H9 (cell line): ENCODE results near the gene RANBP17. TPM values are rescaled to one million over a fixed set of nuclear protein-coding genes. Genes with fewer than 3 reads are reported as not detected.

Experiments
- DNase-seq: peaks from one replicate; pipeline ENCODE4 v3.0.0-alpha.2; 2017
- H2AFZ ChIP-seq: one replicate; pipeline ENCODE4 v1.6.1; 2013; ENCODE audit warnings: mild to moderate bottlenecking, low read length, control low read depth, moderate library complexity
- H2AK5ac ChIP-seq: 2 replicates; pipeline ENCODE4 v1.6.1; 2013; ENCODE audit warnings: low read length, control low read depth, mixed read lengths; ENCODE audit not compliant: insufficient read length
- H2BK120ac ChIP-seq: one replicate; pipeline ENCODE4 v1.6.1; 2013; ENCODE audit warnings: low read depth, mild to moderate bottlenecking, low read length, control low read depth, inconsistent platforms; ENCODE audit not compliant: poor library complexity, severe bottlenecking
- H2BK12ac ChIP-seq: 2 replicates; pipeline ENCODE4 v1.6.1; 2013; ENCODE audit warnings: low read length, control low read depth, mixed read lengths, low read depth; ENCODE audit not compliant: insufficient read length
- H2BK15ac ChIP-seq: 2 replicates; pipeline ENCODE4 v1.6.1; 2013; ENCODE audit warnings: low read depth, low read length, control low read depth
- H2BK20ac ChIP-seq: one replicate; pipeline ENCODE4 v1.6.1; 2013; ENCODE audit warnings: low read depth, mild to moderate bottlenecking, low read length, control low read depth, inconsistent platforms; ENCODE audit not compliant: poor library complexity, severe bottlenecking
- H2BK5ac ChIP-seq: 2 replicates; pipeline ENCODE4 v1.6.1; 2013; ENCODE audit warnings: low read length, control low read depth, mixed read lengths; ENCODE audit not compliant: insufficient read length
- H3K14ac ChIP-seq: 2 replicates; pipeline ENCODE4 v1.6.1; 2013; ENCODE audit warnings: low read length, control low read depth; ENCODE audit not compliant: insufficient read depth
- H3K18ac ChIP-seq: 2 replicates; pipeline ENCODE4 v1.6.1; 2013; ENCODE audit warnings: low read depth, mild to moderate bottlenecking, mixed read lengths, low read length, control low read depth; ENCODE audit not compliant: insufficient read length
- H3K23ac ChIP-seq: 2 replicates; pipeline ENCODE4 v1.6.1; 2013; ENCODE audit warnings: low read length, control low read depth, mixed read lengths, low read depth; ENCODE audit not compliant: insufficient read length
- H3K23me2 ChIP-seq: 2 replicates; pipeline ENCODE4 v1.6.1; 2013; ENCODE audit warnings: low read depth, mild to moderate bottlenecking, mixed read lengths, low read length, control low read depth; ENCODE audit not compliant: insufficient read length, poor library complexity, severe bottlenecking
- H3K27ac ChIP-seq: 2 replicates; pipeline ENCODE4 v1.5.1; 2013; ENCODE audit warnings: low read length, control low read depth, mixed read lengths, low read depth; ENCODE audit not compliant: insufficient read length
- H3K27me3 ChIP-seq: 2 replicates; pipeline ENCODE4 v1.6.1; 2013; ENCODE audit warnings: low read length, control low read depth, inconsistent platforms; ENCODE audit not compliant: insufficient read depth
- H3K4ac ChIP-seq: 2 replicates; pipeline ENCODE4 v1.6.1; 2013; ENCODE audit warnings: low read depth, mild to moderate bottlenecking, control low read depth, inconsistent platforms, low read length, moderate library complexity
- H3K4me1 ChIP-seq: 2 replicates; pipeline ENCODE4 v1.6.1; 2013; ENCODE audit warnings: low read length, control low read depth, inconsistent platforms; ENCODE audit not compliant: insufficient read depth
- H3K4me2 ChIP-seq: 2 replicates; pipeline ENCODE4 v1.6.1; 2013; ENCODE audit warnings: low read length, control low read depth, mixed read lengths; ENCODE audit not compliant: insufficient read length, insufficient read depth
- H3K56ac ChIP-seq: 2 replicates; pipeline ENCODE4 v1.6.1; 2013; ENCODE audit warnings: low read depth, mild to moderate bottlenecking, mixed read lengths, low read length, control low read depth; ENCODE audit not compliant: insufficient read length
- H3K79me1 ChIP-seq: 2 replicates; pipeline ENCODE4 v1.6.1; 2013; ENCODE audit warnings: low read depth, mild to moderate bottlenecking, moderate library complexity, low read length, control low read depth, inconsistent platforms; ENCODE audit not compliant: insufficient read depth, poor library complexity, severe bottlenecking
- H3K79me2 ChIP-seq: 2 replicates; pipeline ENCODE4 v1.6.1; 2013; ENCODE audit warnings: low read length, control low read depth, inconsistent platforms; ENCODE audit not compliant: insufficient read depth
- H3K9ac ChIP-seq: 2 replicates; pipeline ENCODE4 v1.6.1; 2013; ENCODE audit warnings: low read length, control low read depth, mixed read lengths; ENCODE audit not compliant: insufficient read length; ENCODE audit errors: extremely low read depth
- H3K9me3 ChIP-seq: one replicate; pipeline ENCODE4 v1.6.1; 2013; ENCODE audit warnings: low read depth, low read length, inconsistent platforms; ENCODE audit not compliant: control insufficient read depth
- H3T11ph ChIP-seq: one replicate; pipeline ENCODE4 v1.6.1; 2013; ENCODE audit warnings: mild to moderate bottlenecking, low read length, control low read depth, inconsistent platforms
- H4K20me1 ChIP-seq: one replicate; pipeline ENCODE4 v1.6.1; 2013; ENCODE audit not compliant: control insufficient read depth, insufficient read length, insufficient read depth
- H4K5ac ChIP-seq: 2 replicates; pipeline ENCODE4 v1.6.1; 2013; ENCODE audit warnings: low read depth, mild to moderate bottlenecking, mixed read lengths, low read length, control low read depth; ENCODE audit not compliant: insufficient read length
- H4K8ac ChIP-seq: replicated peaks from 2 replicates; pipeline ENCODE4 v1.6.1; 2013; ENCODE audit warnings: low read length, control low read depth, mixed read lengths, low read depth; ENCODE audit not compliant: insufficient read length
- H4K91ac ChIP-seq: 2 replicates; pipeline ENCODE4 v1.6.1; 2013; ENCODE audit warnings: low read depth, mild to moderate bottlenecking, moderate library complexity, mixed read lengths, low read length, control low read depth; ENCODE audit not compliant: insufficient read length
- H3K27ac Mint-ChIP-seq, 3 experiments: 2 replicates in 2 of 3; 3 replicates in 1 of 3; pipeline ENCODE4 v1.8.0; 2020 to 2021; ENCODE audit warnings: mixed read lengths in 3 of 3, mild to moderate bottlenecking in 1 of 3, moderate library complexity in 1 of 3
- H3K27me3 Mint-ChIP-seq: 2 replicates; pipeline ENCODE4 v1.8.0; 2021; ENCODE audit warnings: low read depth, mild to moderate bottlenecking, moderate library complexity, mixed read lengths
- H3K36me3 Mint-ChIP-seq, 3 experiments: 2 replicates in 2 of 3; 3 replicates in 1 of 3; pipeline ENCODE4 v1.8.0; 2020 to 2021; ENCODE audit warnings: low read depth in 3 of 3, mixed read lengths in 3 of 3; ENCODE audit not compliant: insufficient read depth in 1 of 3
- H3K4me1 Mint-ChIP-seq, 2 experiments: 2 replicates each; pipeline ENCODE4 v1.8.0; 2020; ENCODE audit warnings: mixed read lengths in 2 of 2
- H3K4me3 Mint-ChIP-seq, 2 experiments: 2 replicates in 1 of 2; 3 replicates in 1 of 2; pipeline ENCODE4 v1.8.0; 2020 to 2021; ENCODE audit warnings: mild to moderate bottlenecking in 2 of 2, mixed read lengths in 2 of 2, moderate library complexity in 1 of 2
- H3K9me3 Mint-ChIP-seq, 2 experiments: 2 replicates in 1 of 2; 3 replicates in 1 of 2; pipeline ENCODE4 v1.8.0; 2020; ENCODE audit warnings: mild to moderate bottlenecking in 2 of 2, mixed read lengths in 2 of 2, moderate library complexity in 1 of 2
- CTCF ChIP-seq: fragments of 200-600 bp; sonication (generic); conservative IDR thresholded peaks from 3 replicates; pipeline ENCODE4 v1.8.0; 2021; ENCODE audit warnings: antibody characterized with exemption, mild to moderate bottlenecking
- WGBS: extraction: QIAGEN DNeasy Blood & Tissue Kit; methylation state at CpG from one replicate; pipeline ENCODE4 v1.1.7; 2013; ENCODE audit warnings: missing lambda C conversion rate, low lambda C conversion rate, mixed read lengths; ENCODE audit not compliant: insufficient read length; ENCODE audit errors: extremely low coverage; 5-methylcytosine and 5-hydroxymethylcytosine counted together
- total RNA-seq: library from RNA; stranded (reverse); gene quantifications from 2 replicates; pipeline ENCODE4 v1.2.1, GENCODE V29; 2021

Gene RANBP17
- total RNA-seq, 1 experiment from 2014 or later, result 16.5 TPM

GRCh38 chr5:171252674-171253073 lies 390.9 kb downstream of the RANBP17 start:
- WGBS, result no CpG with 5 or more reads among the region's 6 CpGs
- H3K14ac ChIP-seq, result no peak overlapping the region
- no peak for TF ChIP-seq CTCF
- no peak overlapping the region for H3T11ph ChIP-seq
- Mint-ChIP-seq H3K27ac (no peak overlapping the region), H3K36me3 (peaks cover 8 to 19% (median 14%) of the 10 kb centered on the region in 3 experiments), H3K4me3 (no peak overlapping the region), H3K4me1 (no peaks in the 10 kb centered on the region), H3K9me3 (peaks cover 5 to 8% of the 10 kb centered on the region in 2 experiments; a peak in 4 of 5 replicates), H3K27me3 (no peaks in the 10 kb centered on the region)
- H4K5ac ChIP-seq, result no peak overlapping the region
- H3K23me2 ChIP-seq, result no peaks in the 10 kb centered on the region
- no peak overlapping the region for H2AK5ac ChIP-seq
- no peaks in the 10 kb centered on the region for H3K79me2 ChIP-seq
- no peak overlapping the region for H2BK120ac ChIP-seq
- H3K56ac ChIP-seq, result no peak overlapping the region
- no peak overlapping the region for H2AFZ ChIP-seq
- H3K27ac ChIP-seq, result no peak overlapping the region
- H3K27me3 ChIP-seq, result no peaks in the 10 kb centered on the region
- H2BK5ac ChIP-seq, result no peak overlapping the region
- no peak overlapping the region for H2BK20ac ChIP-seq
- H2BK12ac ChIP-seq, result no peak overlapping the region
- no peaks in the 10 kb centered on the region for H3K79me1 ChIP-seq
- peaks cover 6% of the 10 kb centered on the region for H3K9me3 ChIP-seq
- no peaks in the 10 kb centered on the region for H4K20me1 ChIP-seq
- no peak overlapping the region for H3K23ac ChIP-seq
- H3K4me1 ChIP-seq, result no peaks in the 10 kb centered on the region
- H3K18ac ChIP-seq, result no peak overlapping the region
- no peak overlapping the region for H3K4ac ChIP-seq
- no peak overlapping the region for H2BK15ac ChIP-seq
- H4K8ac ChIP-seq, result no peak overlapping the region
- H4K91ac ChIP-seq, result no peak overlapping the region
- DNase-seq, result no peak
- H3K9ac ChIP-seq, result no peak overlapping the region
- H3K4me2 ChIP-seq, result no peak overlapping the region
